Measurements from ENCODE around the gene BRD7.

DNA sequence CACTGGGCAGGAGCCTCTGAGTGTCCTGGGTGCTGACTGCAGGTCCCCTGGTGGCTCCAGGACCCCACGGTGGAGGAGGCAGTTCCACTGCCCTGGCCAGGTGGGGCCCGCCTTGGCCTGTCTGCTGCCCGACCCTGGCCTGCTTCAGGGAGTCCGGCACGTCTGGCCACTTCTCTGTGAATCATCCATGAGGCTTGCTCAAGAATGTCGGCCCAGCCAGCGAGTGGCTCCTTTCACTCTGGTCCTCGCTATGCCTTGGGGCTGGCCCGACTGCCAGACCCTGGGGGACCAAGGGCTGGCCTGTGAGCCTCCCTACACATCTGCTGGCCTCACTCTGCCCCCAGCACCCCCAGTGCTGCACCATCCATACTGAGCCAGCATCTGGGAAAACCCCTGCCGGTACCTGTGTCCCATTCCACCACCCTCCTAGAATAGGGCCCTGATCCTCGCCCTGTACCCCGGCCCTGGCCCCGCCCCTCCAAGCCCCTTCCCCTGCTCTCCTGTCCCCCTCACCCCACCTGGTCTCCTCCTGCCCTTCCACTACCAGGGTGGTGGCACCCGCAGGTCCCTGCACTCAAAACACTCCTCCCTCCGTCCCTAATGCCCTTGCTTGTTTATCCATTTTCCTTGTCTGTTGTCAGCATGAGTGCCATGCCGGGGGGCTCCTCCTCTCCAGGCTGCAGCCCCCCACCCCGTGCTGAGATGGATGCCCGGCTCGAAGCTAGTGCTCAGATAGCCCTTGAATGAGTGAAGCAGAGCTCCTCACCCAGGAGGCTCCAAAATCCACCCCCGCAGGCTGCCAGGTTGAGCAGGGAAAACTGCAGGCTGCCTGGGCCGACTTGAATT, 66.9 kb downstream of the BRD7 start:
- TF ChIP-seq, protein P1, sequence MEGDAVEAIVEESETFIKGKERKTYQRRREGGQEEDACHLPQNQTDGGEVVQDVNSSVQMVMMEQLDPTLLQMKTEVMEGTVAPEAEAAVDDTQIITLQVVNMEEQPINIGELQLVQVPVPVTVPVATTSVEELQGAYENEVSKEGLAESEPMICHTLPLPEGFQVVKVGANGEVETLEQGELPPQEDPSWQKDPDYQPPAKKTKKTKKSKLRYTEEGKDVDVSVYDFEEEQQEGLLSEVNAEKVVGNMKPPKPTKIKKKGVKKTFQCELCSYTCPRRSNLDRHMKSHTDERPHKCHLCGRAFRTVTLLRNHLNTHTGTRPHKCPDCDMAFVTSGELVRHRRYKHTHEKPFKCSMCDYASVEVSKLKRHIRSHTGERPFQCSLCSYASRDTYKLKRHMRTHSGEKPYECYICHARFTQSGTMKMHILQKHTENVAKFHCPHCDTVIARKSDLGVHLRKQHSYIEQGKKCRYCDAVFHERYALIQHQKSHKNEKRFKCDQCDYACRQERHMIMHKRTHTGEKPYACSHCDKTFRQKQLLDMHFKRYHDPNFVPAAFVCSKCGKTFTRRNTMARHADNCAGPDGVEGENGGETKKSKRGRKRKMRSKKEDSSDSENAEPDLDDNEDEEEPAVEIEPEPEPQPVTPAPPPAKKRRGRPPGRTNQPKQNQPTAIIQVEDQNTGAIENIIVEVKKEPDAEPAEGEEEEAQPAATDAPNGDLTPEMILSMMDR (IDR thresholded peaks at IDR 0.05): no peak
- no peak for TF ChIP-seq POLR2A (IDR thresholded peaks at IDR 0.05)

All from sigmoid colon (tissue), 3 donors.